ENCODE data around the gene IRS2.

Gene IRS2

DNA sequence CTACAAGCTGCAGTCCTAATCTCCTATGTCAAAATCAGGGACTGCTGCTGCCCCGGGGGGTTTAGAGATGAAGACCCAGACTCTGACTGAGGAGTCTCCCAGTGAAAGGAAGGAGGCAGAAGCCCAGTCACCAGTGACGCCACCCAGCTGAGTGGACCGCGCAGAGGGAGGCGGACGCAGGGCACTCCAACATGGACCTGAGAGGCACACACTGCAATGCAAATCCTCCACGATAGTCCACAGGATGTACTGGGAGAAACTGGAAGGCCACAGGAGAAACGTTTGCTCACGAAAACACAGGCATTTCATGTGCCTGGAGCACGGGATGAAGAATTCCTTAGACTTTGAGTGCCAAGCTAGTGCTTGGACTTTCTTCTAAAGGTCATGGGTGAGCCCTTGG is 58.3 kb downstream of the IRS2 start:
- DNase-seq, result peak in 1 of 2 experiments; percentile 59

- peak in 1 of 2 experiments; percentile 48 for DNase-seq
Measured at GRCh38 chr13:109727251-109727650, 59.1 kb downstream of the IRS2 start.

DNA sequence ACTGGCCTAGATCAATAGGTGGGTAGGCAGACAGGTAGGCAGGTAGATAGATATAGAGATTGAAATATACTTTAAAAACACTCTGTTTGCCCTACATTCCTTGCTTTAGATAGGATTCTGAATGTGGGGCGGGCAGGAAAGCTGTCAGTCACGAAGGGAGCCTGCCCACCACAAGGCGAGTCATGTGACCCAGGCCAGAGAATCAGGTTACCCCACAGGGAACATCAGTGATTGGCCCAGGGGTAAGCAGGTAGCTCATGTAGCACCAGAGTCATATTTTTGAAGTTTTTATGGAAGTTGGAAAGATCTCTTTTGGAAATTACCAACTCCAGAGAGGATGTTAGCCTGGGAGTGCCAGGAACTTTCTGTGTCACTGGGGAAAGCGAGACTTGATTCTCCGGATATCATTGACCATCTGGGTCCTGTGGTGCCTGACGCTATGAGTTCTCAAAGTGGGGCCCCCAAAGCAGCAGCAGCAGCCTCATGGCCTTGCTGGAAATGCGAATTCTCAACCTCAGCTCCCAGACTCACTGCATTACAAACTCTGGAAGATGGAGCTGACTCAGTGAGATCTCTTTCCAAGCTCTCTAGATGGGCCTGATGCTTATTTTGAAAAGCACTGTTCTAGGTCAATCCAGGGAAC is 60.3 kb downstream of the IRS2 start:
- DNase-seq, result no peak

GRCh38 chr13:109725297-109725696 is 61.1 kb downstream of the IRS2 start:
- no peak for DNase-seq

- DNase-seq, result no peak
Measured at GRCh38 chr13:109724603-109725002, 61.8 kb downstream of the IRS2 start.

- no peak for DNase-seq
Measured at GRCh38 chr13:109723046-109723445, 63.3 kb downstream of the IRS2 start.

DNA sequence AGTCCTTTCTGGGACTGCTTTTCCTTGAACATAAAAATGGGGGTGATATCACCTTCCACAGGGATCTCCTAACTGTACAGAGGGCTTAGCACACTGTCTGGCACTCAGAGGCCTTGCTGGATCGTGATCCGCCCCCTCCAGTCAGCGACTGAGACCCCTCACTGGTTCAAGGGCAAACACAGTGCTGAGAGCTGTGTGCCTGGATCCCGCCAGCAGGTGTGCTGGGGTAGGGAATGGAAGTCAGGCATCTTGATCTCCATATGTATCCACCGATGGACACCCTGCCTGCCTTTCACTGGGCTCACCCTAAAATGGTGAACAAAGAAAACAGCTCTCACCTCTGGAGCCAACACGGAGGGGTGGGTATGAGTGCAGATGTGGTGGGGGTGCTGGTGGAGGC is 64.3 kb downstream of the IRS2 start:
- DNase-seq, result no peak

DNA sequence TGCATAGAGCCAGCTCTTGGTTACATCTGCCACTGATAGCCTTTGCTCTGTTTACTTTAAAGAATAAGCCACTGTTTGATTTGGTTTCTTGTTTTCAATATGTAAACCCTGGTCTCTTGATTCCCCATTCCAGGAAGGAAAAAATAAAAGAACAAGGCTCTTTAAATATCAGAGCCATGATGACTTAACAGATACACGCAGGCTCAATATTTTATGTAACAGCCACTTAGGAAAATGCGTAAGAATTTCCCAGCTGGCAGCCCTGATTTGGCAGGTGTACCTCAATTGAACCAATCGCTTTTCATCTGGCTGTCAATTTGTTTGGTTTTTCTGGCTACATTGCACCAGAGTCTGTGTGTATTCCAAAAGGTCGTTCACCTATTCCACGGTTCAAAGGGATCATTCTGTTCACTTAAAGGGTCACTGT is 65.6 kb downstream of the IRS2 start:
- peak; percentile 90 to 93 for DNase-seq

DNA sequence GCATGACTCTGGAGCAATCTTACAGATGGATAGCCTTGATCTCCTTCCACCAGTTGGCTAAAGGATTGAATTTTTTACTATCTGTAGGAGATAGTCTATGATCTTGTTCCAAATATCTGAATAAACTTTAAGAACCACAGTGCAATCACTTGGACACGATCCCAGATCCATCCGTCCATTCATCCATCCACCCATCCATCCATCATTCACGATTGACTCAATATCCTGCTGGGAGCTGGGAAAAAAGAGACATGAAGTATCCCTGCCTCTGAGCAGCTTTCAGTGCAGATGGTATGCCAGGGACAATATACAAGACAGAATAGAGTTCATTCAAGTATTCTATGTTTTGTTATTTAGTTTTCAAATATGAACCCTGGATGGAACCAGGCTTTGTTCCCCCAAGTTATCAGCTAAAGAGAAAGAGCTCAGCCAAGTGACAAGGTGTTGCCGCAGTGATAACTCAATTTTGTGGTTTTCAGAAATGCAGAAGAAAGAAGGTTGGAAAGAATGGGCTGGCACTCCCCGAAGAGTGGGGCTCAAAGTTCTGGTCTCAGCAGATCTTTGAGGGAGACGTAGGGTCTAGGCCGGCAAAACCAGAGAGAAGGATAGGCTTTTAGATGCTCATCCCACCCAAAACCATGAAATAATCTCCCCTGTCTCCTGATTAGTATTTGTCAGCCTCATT is 66.3 kb downstream of the IRS2 start:
- DNase-seq, result peak; percentile 36 to 47

DNA sequence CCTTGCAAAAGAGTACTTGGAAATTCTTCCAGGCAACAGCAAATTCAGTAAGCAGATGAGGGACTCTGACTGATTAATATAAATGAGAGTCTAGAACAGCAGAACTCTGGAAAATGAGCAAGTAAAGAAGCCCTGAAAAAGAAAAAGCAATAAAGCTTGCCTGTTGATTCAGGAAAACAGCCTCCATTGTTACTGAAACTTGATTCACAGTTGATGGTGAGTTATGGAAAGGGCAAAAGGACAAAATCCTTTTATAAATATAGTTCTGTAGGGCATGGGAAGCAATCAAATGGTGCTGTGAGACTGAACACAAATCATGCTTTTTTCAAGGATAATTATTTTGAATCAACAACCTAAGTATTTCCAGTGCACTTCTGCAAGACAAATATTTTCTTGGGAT is 67.7 kb downstream of the IRS2 start:
- DNase-seq, result no peak

DNA sequence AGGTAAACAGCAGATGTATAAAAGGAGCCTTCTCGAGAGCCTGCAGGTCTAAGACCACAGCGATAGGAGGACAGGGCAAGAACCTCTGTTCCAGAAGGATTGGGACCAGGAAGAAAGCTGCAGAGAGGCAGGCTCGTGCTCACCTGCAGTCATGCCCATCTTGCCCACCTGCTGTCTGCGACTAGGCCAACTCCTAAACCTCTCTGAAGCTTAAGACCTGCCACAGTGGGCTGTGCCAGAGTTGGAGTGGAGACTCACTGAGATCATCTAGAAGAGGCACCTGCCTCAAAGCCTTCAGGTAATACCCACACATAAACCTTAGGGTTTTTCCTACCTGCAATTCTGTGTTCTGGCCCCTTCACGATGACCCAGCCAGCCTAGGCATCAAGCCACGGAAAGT is 68.7 kb downstream of the IRS2 start:
- DNase-seq, result no peak

DNA sequence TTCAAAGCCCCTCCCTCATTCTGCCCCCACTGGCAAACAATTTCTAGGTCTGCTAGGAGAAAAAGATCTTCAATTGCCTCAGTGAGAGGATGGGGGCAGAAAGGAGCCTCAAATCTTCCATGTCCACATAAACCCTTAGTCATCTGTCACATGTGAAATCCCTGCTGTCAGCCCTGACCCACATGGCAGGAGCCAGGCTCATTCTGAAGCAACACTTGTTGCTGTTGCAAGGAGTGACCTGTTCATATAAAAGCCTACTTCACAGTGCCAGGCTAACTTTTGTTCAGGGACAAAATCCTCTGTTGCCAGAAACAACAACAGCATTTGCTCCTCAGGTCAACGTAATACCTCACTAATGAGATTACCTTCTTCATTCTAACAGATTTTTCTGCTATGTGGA is 70.5 kb downstream of the IRS2 start:
- DNase-seq, result no peak

GRCh38 chr13:109713681-109714080 is 72.7 kb downstream of the IRS2 start:
- no peak for DNase-seq

DNA sequence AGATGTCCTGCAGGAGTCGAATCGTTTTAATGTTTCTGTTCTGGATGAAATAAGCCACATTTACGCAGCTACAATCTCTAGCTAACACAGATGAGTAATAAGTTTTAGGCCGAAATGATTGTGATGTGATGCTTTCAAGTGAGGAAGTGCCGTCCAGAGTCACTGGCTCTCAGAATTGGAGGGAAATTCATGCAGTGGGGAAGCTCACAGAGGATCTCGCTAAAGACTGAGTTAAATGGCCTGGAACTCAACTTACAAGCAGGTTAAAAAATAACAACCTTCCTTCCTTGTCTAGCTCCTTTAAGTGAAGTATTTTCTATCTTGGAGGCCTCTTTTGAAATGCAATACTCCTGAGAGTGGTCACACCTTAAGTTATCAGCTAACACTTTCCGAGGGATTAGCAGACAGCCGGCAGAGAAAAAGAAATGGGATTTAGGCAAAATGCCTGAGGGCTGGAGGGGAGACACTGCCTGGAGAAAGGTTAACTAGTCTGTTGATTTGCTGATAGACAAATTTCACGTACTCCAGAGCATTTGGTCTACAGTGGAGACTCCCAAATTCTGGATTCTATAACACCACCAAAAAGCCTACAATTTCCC is 74.2 kb downstream of the IRS2 start:
- DNase-seq, result no peak

DNA sequence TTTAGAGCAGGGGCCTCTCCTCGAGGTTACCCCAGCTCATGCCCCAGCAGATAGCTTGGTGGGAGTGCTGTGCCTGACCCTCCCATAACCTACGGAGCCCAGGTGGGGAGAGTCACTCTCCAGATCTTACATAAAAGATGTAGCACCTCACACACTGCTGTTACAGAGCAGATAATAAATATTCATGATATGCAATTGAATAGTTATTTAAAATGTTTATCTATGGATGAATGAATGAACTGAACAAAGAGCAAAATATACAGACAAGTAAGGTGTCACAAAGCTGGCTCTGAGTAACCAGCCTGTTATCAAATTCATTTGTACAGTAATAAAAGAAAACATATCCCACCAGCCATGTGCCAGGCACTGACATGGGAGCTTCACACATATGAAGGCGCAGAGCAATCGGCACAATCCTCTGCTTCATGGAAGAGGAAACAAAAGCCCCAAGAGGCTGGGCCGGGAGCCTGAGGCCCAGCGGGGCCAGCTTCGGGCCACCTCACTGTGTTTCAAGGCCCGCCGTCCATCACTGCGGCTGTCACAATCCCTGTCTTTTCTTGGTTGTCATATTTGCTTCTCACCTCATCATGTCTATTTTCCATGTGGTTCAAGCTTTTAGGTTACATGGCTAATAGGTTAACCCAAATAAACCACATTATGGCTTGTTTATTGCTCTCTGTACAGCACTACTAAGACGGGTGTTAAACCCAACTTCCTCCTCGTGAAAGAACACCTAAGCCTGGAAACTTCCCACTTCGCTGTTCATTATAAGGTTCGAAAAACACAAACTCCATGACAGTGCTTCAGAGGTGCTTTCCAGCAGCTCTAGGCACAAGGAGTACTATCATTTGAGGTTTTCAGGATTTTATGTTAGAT is 78.4 kb downstream of the IRS2 start:
- DNase-seq, result no peak

DNA sequence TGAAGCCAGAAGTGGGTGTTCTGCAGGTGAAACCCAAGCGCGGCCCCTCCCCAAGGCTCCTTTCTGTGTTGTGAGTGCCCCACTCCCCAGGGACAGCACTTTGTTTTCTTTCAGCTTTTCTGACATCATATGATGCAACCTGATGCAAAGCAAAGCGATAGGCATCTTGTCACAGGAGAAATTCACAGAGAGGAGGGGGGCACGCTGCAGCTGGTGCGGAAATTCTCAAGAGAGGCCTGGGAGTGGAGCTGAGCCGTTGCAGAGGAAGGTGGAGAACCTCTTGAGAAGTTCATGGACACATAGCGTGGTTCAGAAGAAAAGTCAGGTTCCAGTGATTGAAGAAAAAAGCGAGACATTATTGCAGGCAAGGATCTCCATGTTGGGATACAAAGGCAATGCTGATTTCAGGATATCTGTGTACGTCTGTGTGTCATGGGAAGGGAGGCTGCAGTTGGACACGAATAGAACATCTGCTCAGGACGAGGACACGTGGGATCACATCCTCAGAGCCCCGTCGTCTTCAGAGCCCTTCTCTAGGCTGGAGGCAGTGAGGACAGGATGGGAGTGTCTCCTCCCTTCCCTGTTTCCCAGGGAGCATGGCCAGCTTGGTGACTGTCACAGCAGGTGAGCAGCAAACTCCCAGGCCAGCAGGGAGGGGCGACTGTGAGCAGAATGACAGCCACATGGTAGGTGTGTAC is 79.2 kb downstream of the IRS2 start:
- DNase-seq, result peak; percentile 89 to 93

- peak in 1 of 2 experiments; percentile 29 for DNase-seq
Measured at GRCh38 chr13:109706015-109706715, 80.2 kb downstream of the IRS2 start.

- peak; percentile 90 for DNase-seq
Measured at GRCh38 chr13:109704771-109705635, 81.4 kb downstream of the IRS2 start.

DNA sequence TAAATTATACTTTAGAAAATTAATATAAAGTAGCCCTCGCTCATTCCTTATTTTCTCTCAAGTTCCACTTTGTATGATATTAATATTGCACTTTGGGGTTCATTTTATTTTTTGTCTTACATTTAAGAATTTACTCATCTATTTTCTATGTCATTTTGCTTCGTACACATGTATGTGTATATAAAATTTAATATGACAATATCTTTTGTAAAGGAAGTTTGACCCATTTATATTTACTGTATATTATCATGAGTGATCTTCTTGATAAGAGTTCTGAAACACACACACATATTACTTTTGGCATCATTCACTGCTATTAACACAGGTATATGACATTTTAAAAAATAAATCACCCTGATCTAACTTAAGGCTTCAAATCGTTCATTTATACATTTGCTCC is 83.1 kb downstream of the IRS2 start:
- DNase-seq, result no peak

Data from SHP77 (cell line).